GM23338 (cell line): ENCODE measurements around the gene MIER1. TPM values are rescaled to one million over a fixed set of nuclear protein-coding genes. Genes with fewer than 3 reads are reported as not detected.

Experiments
- ATAC-seq: fragments of 200-7000 bp; cut with Tn5 transposase; 3 replicates; pipeline ENCODE4 v1.9.1; 2020
- DNase-seq: peaks from one replicate; pipeline ENCODE4 v3.0.0-alpha.2; 2015; ENCODE audit warnings: low spot score
- H2AFZ ChIP-seq: fragments of 200-600 bp; sonication (generic); 2 replicates; pipeline ENCODE4 v1.8.0; 2016; ENCODE audit warnings: antibody characterized with exemption, mild to moderate bottlenecking, moderate library complexity
- H3F3A ChIP-seq: fragments of 200-600 bp; sonication (generic); replicated peaks from 2 replicates; pipeline ENCODE4 v1.8.0; 2017; ENCODE audit warnings: antibody characterized with exemption, mixed run types, low read depth
- H3K27ac ChIP-seq: fragments of 200-600 bp; sonication (generic); 2 replicates; pipeline ENCODE4 v1.6.1; 2016; ENCODE audit warnings: low read depth
- H3K27me3 ChIP-seq: fragments of 200-600 bp; sonication (generic); 2 replicates; pipeline ENCODE4 v1.8.0; 2016; ENCODE audit warnings: mild to moderate bottlenecking, mixed run types, moderate library complexity; ENCODE audit not compliant: insufficient read depth
- H3K36me3 ChIP-seq: fragments of 200-600 bp; sonication (generic); 2 replicates; pipeline ENCODE4 v1.8.0; 2016; ENCODE audit warnings: mild to moderate bottlenecking; ENCODE audit not compliant: insufficient read depth
- H3K4me1 ChIP-seq: fragments of 200-600 bp; sonication (generic); 2 replicates; pipeline ENCODE4 v1.8.0; 2016; ENCODE audit warnings: mild to moderate bottlenecking, moderate library complexity; ENCODE audit not compliant: insufficient read depth
- H3K4me2 ChIP-seq: fragments of 200-600 bp; sonication (generic); 2 replicates; pipeline ENCODE4 v1.7.1; 2017; ENCODE audit warnings: mixed run types
- H3K4me3 ChIP-seq: fragments of 200-600 bp; sonication (generic); 2 replicates; pipeline ENCODE4 v1.6.1; 2016; ENCODE audit warnings: mixed run types
- H3K79me2 ChIP-seq: fragments of 200-600 bp; sonication (generic); replicated peaks from 2 replicates; pipeline ENCODE4 v1.8.0; 2017; ENCODE audit warnings: mild to moderate bottlenecking; ENCODE audit not compliant: insufficient read depth
- H3K9me2 ChIP-seq: fragments of 200-600 bp; sonication (generic); 2 replicates; pipeline ENCODE4 v1.8.0; 2017; ENCODE audit not compliant: insufficient read depth
- H4K20me1 ChIP-seq: fragments of 200-600 bp; sonication (generic); replicated peaks from 2 replicates; pipeline ENCODE4 v1.8.0; 2017; ENCODE audit warnings: mild to moderate bottlenecking; ENCODE audit not compliant: insufficient read depth
- H3K27ac Mint-ChIP-seq: 2 replicates; pipeline ENCODE4 v1.8.0; 2020; ENCODE audit warnings: inconsistent platforms, mild to moderate bottlenecking, moderate library complexity, mixed read lengths
- H3K27me3 Mint-ChIP-seq: 3 replicates; pipeline ENCODE4 v1.8.0; 2022; ENCODE audit warnings: low read depth, mild to moderate bottlenecking, moderate library complexity, mixed read lengths, inconsistent platforms; ENCODE audit not compliant: insufficient read depth, poor library complexity
- H3K36me3 Mint-ChIP-seq: 3 replicates; pipeline ENCODE4 v1.8.0; 2021; ENCODE audit warnings: low read depth, mild to moderate bottlenecking, inconsistent platforms, moderate library complexity, mixed read lengths
- H3K4me1 Mint-ChIP-seq: 3 replicates; pipeline ENCODE4 v1.8.0; 2020; ENCODE audit warnings: mild to moderate bottlenecking, inconsistent platforms, mixed read lengths
- H3K4me3 Mint-ChIP-seq: 3 replicates; pipeline ENCODE4 v1.8.0; 2021; ENCODE audit warnings: moderate library complexity, mild to moderate bottlenecking, inconsistent platforms, mixed read lengths
- H3K9me3 Mint-ChIP-seq: 3 replicates; pipeline ENCODE4 v1.8.0; 2020; ENCODE audit warnings: moderate library complexity, mild to moderate bottlenecking, inconsistent platforms, mixed read lengths
- CREB1 ChIP-seq: fragments of 250-450 bp; sonication (Bioruptor Pico); IDR thresholded peaks from 2 replicates; pipeline ENCODE4 v1.5.0; 2020; ENCODE audit warnings: low read depth, mild to moderate bottlenecking, moderate library complexity
- EZH2 ChIP-seq: fragments of 200-600 bp; sonication (generic); IDR thresholded peaks from one replicate; pipeline ENCODE4 v1.8.0; 2017; ENCODE audit warnings: antibody characterized with exemption, mild to moderate bottlenecking, low read depth; ENCODE audit not compliant: unreplicated experiment
- EZH2phosphoT487 ChIP-seq: fragments of 200-600 bp; sonication (generic); IDR thresholded peaks from one replicate; pipeline ENCODE4 v1.8.1; 2018; ENCODE audit warnings: antibody characterized with exemption; ENCODE audit not compliant: unreplicated experiment
- NANOG ChIP-seq: IDR thresholded peaks from 2 replicates; pipeline ENCODE4 v1.6.1; 2016; ENCODE audit warnings: antibody characterized with exemption, borderline replicate concordance
- POLR2AphosphoS5 ChIP-seq: IDR thresholded peaks from 2 replicates; pipeline ENCODE4 v1.6.1; 2016; ENCODE audit warnings: antibody characterized with exemption, low read depth
- STAT1 ChIP-seq: IDR thresholded peaks from one replicate; pipeline ENCODE4 v1.6.1; 2016; ENCODE audit warnings: antibody characterized with exemption; ENCODE audit not compliant: unreplicated experiment
- polyA plus RNA-seq: library from polyadenylated mRNA; unstranded; fragments of >200 nt; fragmentation: Nextera tagmentation; extraction: Ambion mirVana; gene quantifications from 2 replicates; pipeline ENCODE4 v1.2.1, GENCODE V29; 2016
- total RNA-seq: library from RNA; depleted of rRNA; stranded (reverse); fragments of >200 nt; shearing (Covaris generic); gene quantifications from 2 replicates; pipeline ENCODE4 v1.2.3, GENCODE V29; 2014
- TF ChIP-seq, protein P1 (sequence below): fragments of 250-450 bp; sonication (Bioruptor Pico); IDR thresholded peaks from 2 replicates; pipeline ENCODE4 v1.5.0; 2020; ENCODE audit warnings: mild to moderate bottlenecking, moderate library complexity
- TF ChIP-seq, protein P2 (sequence below): IDR thresholded peaks from 2 replicates; pipeline ENCODE4 v1.6.1; 2016; ENCODE audit warnings: antibody characterized with exemption
- TF ChIP-seq, protein P3 (sequence below): IDR thresholded peaks from one replicate; pipeline ENCODE4 v1.6.1; 2018; ENCODE audit warnings: antibody characterized with exemption; ENCODE audit not compliant: unreplicated experiment

Gene MIER1
- total and polyA plus RNA-seq, 2 experiments from 2014 or later, result 38.2 to 72.8 TPM

DNA sequence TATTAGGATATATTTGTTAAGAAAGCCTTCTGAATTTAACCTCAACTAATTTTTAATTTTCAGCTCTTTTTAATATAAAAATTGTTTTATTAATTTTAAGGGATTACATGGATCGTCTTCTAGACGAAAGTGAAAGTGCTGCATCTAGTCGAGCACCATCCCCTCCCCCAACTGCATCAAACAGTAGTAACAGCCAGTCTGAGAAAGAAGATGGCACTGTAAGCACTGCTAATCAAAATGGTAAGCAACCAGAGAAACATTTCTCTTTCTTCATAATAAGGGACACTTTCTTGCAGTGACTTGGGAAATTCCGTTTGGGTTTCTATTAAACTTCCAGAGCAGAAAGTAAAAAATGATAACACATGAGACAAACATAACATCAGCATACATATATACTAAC is 56.9 kb downstream of the MIER1 start:
- H3K27ac ChIP-seq, result no peak overlapping the region
- no peak for DNase-seq
- H3K79me2 ChIP-seq, result no peaks in the 10 kb centered on the region
- H3K4me1 ChIP-seq, result no peaks in the 10 kb centered on the region
- Mint-ChIP-seq H3K36me3 (peaks cover 41% of the 10 kb centered on the region), H3K4me1 (no peaks in the 10 kb centered on the region), H3K4me3 (no peak overlapping the region), H3K27ac (no peak overlapping the region), H3K9me3 (no peaks in the 10 kb centered on the region), H3K27me3 (no peaks in the 10 kb centered on the region)
- no peak overlapping the region for H3K4me3 ChIP-seq
- no peaks in the 10 kb centered on the region for H3F3A ChIP-seq
- no peaks in the 10 kb centered on the region for H3K9me2 ChIP-seq
- TF ChIP-seq POLR2AphosphoS5 (no peak), EZH2phosphoT487 (no peak), STAT1 (no peak), CREB1 (CRISPR knock-in tag) (no peak), NANOG (no peak), EZH2 (no peak)
- TF ChIP-seq, protein P1, sequence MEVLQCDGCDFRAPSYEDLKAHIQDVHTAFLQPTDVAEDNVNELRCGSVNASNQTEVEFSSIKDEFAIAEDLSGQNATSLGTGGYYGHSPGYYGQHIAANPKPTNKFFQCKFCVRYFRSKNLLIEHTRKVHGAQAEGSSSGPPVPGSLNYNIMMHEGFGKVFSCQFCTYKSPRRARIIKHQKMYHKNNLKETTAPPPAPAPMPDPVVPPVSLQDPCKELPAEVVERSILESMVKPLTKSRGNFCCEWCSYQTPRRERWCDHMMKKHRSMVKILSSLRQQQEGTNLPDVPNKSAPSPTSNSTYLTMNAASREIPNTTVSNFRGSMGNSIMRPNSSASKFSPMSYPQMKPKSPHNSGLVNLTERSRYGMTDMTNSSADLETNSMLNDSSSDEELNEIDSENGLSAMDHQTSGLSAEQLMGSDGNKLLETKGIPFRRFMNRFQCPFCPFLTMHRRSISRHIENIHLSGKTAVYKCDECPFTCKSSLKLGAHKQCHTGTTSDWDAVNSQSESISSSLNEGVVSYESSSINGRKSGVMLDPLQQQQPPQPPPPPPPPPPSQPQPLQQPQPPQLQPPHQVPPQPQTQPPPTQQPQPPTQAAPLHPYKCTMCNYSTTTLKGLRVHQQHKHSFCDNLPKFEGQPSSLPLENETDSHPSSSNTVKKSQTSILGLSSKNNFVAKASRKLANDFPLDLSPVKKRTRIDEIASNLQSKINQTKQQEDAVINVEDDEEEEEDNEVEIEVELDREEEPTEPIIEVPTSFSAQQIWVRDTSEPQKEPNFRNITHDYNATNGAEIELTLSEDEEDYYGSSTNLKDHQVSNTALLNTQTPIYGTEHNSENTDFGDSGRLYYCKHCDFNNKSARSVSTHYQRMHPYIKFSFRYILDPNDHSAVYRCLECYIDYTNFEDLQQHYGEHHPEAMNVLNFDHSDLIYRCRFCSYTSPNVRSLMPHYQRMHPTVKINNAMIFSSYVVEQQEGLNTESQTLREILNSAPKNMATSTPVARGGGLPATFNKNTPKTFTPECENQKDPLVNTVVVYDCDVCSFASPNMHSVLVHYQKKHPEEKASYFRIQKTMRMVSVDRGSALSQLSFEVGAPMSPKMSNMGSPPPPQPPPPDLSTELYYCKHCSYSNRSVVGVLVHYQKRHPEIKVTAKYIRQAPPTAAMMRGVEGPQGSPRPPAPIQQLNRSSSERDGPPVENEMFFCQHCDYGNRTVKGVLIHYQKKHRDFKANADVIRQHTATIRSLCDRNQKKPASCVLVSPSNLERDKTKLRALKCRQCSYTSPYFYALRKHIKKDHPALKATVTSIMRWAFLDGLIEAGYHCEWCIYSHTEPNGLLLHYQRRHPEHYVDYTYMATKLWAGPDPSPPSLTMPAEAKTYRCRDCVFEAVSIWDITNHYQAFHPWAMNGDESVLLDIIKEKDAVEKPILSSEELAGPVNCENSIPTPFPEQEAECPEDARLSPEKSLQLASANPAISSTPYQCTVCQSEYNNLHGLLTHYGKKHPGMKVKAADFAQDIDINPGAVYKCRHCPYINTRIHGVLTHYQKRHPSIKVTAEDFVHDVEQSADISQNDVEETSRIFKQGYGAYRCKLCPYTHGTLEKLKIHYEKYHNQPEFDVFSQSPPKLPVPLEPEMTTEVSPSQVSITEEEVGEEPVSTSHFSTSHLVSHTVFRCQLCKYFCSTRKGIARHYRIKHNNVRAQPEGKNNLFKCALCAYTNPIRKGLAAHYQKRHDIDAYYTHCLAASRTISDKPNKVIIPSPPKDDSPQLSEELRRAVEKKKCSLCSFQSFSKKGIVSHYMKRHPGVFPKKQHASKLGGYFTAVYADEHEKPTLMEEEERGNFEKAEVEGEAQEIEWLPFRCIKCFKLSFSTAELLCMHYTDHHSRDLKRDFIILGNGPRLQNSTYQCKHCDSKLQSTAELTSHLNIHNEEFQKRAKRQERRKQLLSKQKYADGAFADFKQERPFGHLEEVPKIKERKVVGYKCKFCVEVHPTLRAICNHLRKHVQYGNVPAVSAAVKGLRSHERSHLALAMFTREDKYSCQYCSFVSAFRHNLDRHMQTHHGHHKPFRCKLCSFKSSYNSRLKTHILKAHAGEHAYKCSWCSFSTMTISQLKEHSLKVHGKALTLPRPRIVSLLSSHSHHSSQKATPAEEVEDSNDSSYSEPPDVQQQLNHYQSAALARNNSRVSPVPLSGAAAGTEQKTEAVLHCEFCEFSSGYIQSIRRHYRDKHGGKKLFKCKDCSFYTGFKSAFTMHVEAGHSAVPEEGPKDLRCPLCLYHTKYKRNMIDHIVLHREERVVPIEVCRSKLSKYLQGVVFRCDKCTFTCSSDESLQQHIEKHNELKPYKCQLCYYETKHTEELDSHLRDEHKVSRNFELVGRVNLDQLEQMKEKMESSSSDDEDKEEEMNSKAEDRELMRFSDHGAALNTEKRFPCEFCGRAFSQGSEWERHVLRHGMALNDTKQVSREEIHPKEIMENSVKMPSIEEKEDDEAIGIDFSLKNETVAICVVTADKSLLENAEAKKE (CRISPR knock-in tag), result no peak
- TF ChIP-seq, protein P2, sequence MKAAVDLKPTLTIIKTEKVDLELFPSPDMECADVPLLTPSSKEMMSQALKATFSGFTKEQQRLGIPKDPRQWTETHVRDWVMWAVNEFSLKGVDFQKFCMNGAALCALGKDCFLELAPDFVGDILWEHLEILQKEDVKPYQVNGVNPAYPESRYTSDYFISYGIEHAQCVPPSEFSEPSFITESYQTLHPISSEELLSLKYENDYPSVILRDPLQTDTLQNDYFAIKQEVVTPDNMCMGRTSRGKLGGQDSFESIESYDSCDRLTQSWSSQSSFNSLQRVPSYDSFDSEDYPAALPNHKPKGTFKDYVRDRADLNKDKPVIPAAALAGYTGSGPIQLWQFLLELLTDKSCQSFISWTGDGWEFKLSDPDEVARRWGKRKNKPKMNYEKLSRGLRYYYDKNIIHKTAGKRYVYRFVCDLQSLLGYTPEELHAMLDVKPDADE, result no peak
- TF ChIP-seq, protein P3, sequence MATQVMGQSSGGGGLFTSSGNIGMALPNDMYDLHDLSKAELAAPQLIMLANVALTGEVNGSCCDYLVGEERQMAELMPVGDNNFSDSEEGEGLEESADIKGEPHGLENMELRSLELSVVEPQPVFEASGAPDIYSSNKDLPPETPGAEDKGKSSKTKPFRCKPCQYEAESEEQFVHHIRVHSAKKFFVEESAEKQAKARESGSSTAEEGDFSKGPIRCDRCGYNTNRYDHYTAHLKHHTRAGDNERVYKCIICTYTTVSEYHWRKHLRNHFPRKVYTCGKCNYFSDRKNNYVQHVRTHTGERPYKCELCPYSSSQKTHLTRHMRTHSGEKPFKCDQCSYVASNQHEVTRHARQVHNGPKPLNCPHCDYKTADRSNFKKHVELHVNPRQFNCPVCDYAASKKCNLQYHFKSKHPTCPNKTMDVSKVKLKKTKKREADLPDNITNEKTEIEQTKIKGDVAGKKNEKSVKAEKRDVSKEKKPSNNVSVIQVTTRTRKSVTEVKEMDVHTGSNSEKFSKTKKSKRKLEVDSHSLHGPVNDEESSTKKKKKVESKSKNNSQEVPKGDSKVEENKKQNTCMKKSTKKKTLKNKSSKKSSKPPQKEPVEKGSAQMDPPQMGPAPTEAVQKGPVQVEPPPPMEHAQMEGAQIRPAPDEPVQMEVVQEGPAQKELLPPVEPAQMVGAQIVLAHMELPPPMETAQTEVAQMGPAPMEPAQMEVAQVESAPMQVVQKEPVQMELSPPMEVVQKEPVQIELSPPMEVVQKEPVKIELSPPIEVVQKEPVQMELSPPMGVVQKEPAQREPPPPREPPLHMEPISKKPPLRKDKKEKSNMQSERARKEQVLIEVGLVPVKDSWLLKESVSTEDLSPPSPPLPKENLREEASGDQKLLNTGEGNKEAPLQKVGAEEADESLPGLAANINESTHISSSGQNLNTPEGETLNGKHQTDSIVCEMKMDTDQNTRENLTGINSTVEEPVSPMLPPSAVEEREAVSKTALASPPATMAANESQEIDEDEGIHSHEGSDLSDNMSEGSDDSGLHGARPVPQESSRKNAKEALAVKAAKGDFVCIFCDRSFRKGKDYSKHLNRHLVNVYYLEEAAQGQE, result no peak
- H3K4me2 ChIP-seq, result no peak overlapping the region
- H3K36me3 ChIP-seq, result peaks cover 11% of the 10 kb centered on the region
- H2AFZ ChIP-seq, result no peak overlapping the region
- no peaks in the 10 kb centered on the region for H3K27me3 ChIP-seq
- H4K20me1 ChIP-seq, result no peaks in the 10 kb centered on the region; the same call in 1 of the 2 replicates
- ATAC-seq, result no peak
